Muscle layer of colon (tissue), 2 donors: ENCODE measurements around the gene ABHD16B.

Source experiments
- H3K27ac ChIP-seq: one replicate; pipeline ENCODE4 v1.7.0; 2013; ENCODE audit warnings: low read depth, mild to moderate bottlenecking, low read length, moderate library complexity
- H3K27me3 ChIP-seq, 2 donors: one replicate each; pipeline ENCODE4 v1.7.0; 2013; ENCODE audit warnings: low read length in 2 of 2, mild to moderate bottlenecking in 2 of 2; ENCODE audit not compliant: insufficient read depth in 2 of 2, control insufficient read depth in 1 of 2
- H3K36me3 ChIP-seq: one replicate; pipeline ENCODE4 v1.7.0; 2013; ENCODE audit warnings: mild to moderate bottlenecking, low read length; ENCODE audit not compliant: insufficient read depth
- H3K4me1 ChIP-seq: one replicate; pipeline ENCODE4 v1.7.0; 2013; ENCODE audit warnings: mild to moderate bottlenecking, low read length; ENCODE audit not compliant: insufficient read depth
- H3K4me3 ChIP-seq, 2 donors: one replicate each; pipeline ENCODE4 v1.7.0; 2013; ENCODE audit warnings: low read length in 2 of 2, low read depth in 1 of 2, mild to moderate bottlenecking in 1 of 2, moderate library complexity in 1 of 2
- H3K9ac ChIP-seq: one replicate; pipeline ENCODE4 v1.7.0; 2013; ENCODE audit warnings: low read length
- H3K9me3 ChIP-seq: one replicate; pipeline ENCODE4 v1.7.0; 2013; ENCODE audit warnings: mild to moderate bottlenecking, low read length
- donor health status: abdominal sarcoma.
- donor health status: Adenocarcinoma of cecum.

The ABHD16B gene

GRCh38 chr20:63884506-63885263 lies 23.4 kb downstream of the ABHD16B start:
- no peaks in the 10 kb centered on the region for H3K9me3 ChIP-seq
- peaks cover 43% of the 10 kb centered on the region for H3K36me3 ChIP-seq
- no peak overlapping the region for H3K9ac ChIP-seq
- H3K4me1 ChIP-seq: no peaks in the 10 kb centered on the region
- no peak overlapping the region for H3K4me3 ChIP-seq
- no peaks in the 10 kb centered on the region for H3K27me3 ChIP-seq
- H3K27ac ChIP-seq: no peak overlapping the region

- H3K27ac ChIP-seq: no peak overlapping the region
- H3K4me1 ChIP-seq: no peaks in the 10 kb centered on the region
- no peak overlapping the region for H3K4me3 ChIP-seq
- no peaks in the 10 kb centered on the region for H3K27me3 ChIP-seq
- H3K36me3 ChIP-seq: peaks cover 51% of the 10 kb centered on the region
- H3K9ac ChIP-seq: no peak overlapping the region
- H3K9me3 ChIP-seq: no peaks in the 10 kb centered on the region
Measured at GRCh38 chr20:63885264-63886053, 24.2 kb downstream of the ABHD16B start.

- H3K4me3 ChIP-seq: no peak overlapping the region
- no peak overlapping the region for H3K9ac ChIP-seq
- no peaks in the 10 kb centered on the region for H3K27me3 ChIP-seq
- H3K4me1 ChIP-seq: no peaks in the 10 kb centered on the region
- H3K9me3 ChIP-seq: no peaks in the 10 kb centered on the region
- H3K36me3 ChIP-seq: peaks cover 56% of the 10 kb centered on the region
- H3K27ac ChIP-seq: no peak overlapping the region
Measured at GRCh38 chr20:63886054-63886419, 24.7 kb downstream of the ABHD16B start.

GRCh38 chr20:63886921-63887320 lies 25.6 kb downstream of the ABHD16B start:
- Histone ChIP-seq H3K4me1 (no peaks in the 10 kb centered on the region), H3K36me3 (peaks cover 56% of the 10 kb centered on the region), H3K4me3 (no peak overlapping the region), H3K9me3 (no peaks in the 10 kb centered on the region), H3K27ac (no peak overlapping the region), H3K9ac (no peak overlapping the region), H3K27me3 (no peaks in the 10 kb centered on the region)

GRCh38 chr20:63889241-63890200 lies 28.2 kb downstream of the ABHD16B start:
- H3K4me3 ChIP-seq: no peak overlapping the region
- no peaks in the 10 kb centered on the region for H3K4me1 ChIP-seq
- H3K9me3 ChIP-seq: no peaks in the 10 kb centered on the region
- no peak overlapping the region for H3K27ac ChIP-seq
- peaks cover 38% of the 10 kb centered on the region for H3K36me3 ChIP-seq
- no peaks in the 10 kb centered on the region for H3K27me3 ChIP-seq
- H3K9ac ChIP-seq: no peak overlapping the region

GRCh38 chr20:63890201-63890576 lies 28.9 kb downstream of the ABHD16B start:
- H3K9ac ChIP-seq: no peak overlapping the region
- H3K27ac ChIP-seq: no peak overlapping the region
- no peaks in the 10 kb centered on the region for H3K9me3 ChIP-seq
- H3K27me3 ChIP-seq: no peaks in the 10 kb centered on the region
- H3K36me3 ChIP-seq: peaks cover 33% of the 10 kb centered on the region
- H3K4me1 ChIP-seq: no peaks in the 10 kb centered on the region
- H3K4me3 ChIP-seq: no peak overlapping the region

GRCh38 chr20:63890616-63891015 lies 29.3 kb downstream of the ABHD16B start:
- Histone ChIP-seq H3K36me3 (peaks cover 33% of the 10 kb centered on the region), H3K9ac (no peak overlapping the region), H3K9me3 (no peaks in the 10 kb centered on the region), H3K27me3 (no peaks in the 10 kb centered on the region), H3K4me1 (no peaks in the 10 kb centered on the region), H3K4me3 (no peak overlapping the region), H3K27ac (no peak overlapping the region)

- Histone ChIP-seq H3K36me3 (peaks cover 33% of the 10 kb centered on the region), H3K4me3 (no peak overlapping the region), H3K27me3 (no peaks in the 10 kb centered on the region), H3K4me1 (peaks cover 6% of the 10 kb centered on the region), H3K27ac (no peak overlapping the region), H3K9me3 (no peaks in the 10 kb centered on the region), H3K9ac (no peak overlapping the region)
Measured at GRCh38 chr20:63891061-63892002, 30.0 kb downstream of the ABHD16B start.

- H3K9me3 ChIP-seq: no peaks in the 10 kb centered on the region
- no peak overlapping the region for H3K4me3 ChIP-seq
- H3K36me3 ChIP-seq: peaks cover 30% of the 10 kb centered on the region
- peaks cover 12% of the 10 kb centered on the region for H3K4me1 ChIP-seq
- H3K27ac ChIP-seq: no peak overlapping the region
- no peak overlapping the region for H3K9ac ChIP-seq
- H3K27me3 ChIP-seq: no peaks in the 10 kb centered on the region
Measured at GRCh38 chr20:63892402-63892801, 31.1 kb downstream of the ABHD16B start.

GRCh38 chr20:63893999-63894357 lies 32.7 kb downstream of the ABHD16B start:
- H3K9me3 ChIP-seq: no peaks in the 10 kb centered on the region
- no peak overlapping the region for H3K9ac ChIP-seq
- no peak overlapping the region for H3K27ac ChIP-seq
- no peak overlapping the region for H3K4me3 ChIP-seq
- H3K4me1 ChIP-seq: peaks cover 12% of the 10 kb centered on the region
- H3K27me3 ChIP-seq: no peaks in the 10 kb centered on the region
- H3K36me3 ChIP-seq: peaks cover 20% of the 10 kb centered on the region
